ENCODE data around the gene OR10A5. TPM values are rescaled to one million over a fixed set of nuclear protein-coding genes. Genes with fewer than 3 reads are reported as not detected.

OR10A5 gene
- total RNA-seq, 1 experiment from 2014 or later: not detected

- Histone ChIP-seq H3K9me2 (ENCODE audit: insufficient read depth) (no peaks in the 10 kb centered on the region), H3K36me3 (ENCODE audit: low read depth) (no peaks in the 10 kb centered on the region), H3K4me3 (no peak overlapping the region), H3K9me3 (ENCODE audit: insufficient read depth, low read depth) (no peaks in the 10 kb centered on the region), H3K4me1 (replicated peaks; ENCODE audit: insufficient read depth) (no peaks in the 10 kb centered on the region), H2AFZ (no peak overlapping the region), H4K20me1 (ENCODE audit: insufficient read depth) (no peaks in the 10 kb centered on the region), H3K79me2 (ENCODE audit: low read depth) (no peaks in the 10 kb centered on the region), H3K27ac (no peak overlapping the region), H3F3A (ENCODE audit: insufficient read depth, low read depth) (no peaks in the 10 kb centered on the region), H3K27me3 (ENCODE audit: insufficient read depth, low read depth) (no peaks in the 10 kb centered on the region), H3K4me2 (no peak overlapping the region)
- ChIA-PET CTCF (no interaction called here), POLR2A (ENCODE audit: unreplicated experiment) (no interaction called here)
- BruUV-seq (replicated peaks): no TSS peak
- intact Hi-C loops (cut with micrococcal nuclease; ENCODE audit: unreplicated experiment): no loop called here
- DNase-seq: no peak
- TF ChIP-seq EZH2 (IDR thresholded peaks at IDR 0.05; ENCODE audit: low read depth) (no peak), CTCF (conservative IDR thresholded peaks at IDR 0.05) (no peak)
These were observed 26.5 kb upstream of the OR10A5 start for GRCh38 chr11:6818967-6819366.

- BruUV-seq (replicated peaks): no TSS peak
- ChIA-PET CTCF (no interaction called here), POLR2A (ENCODE audit: unreplicated experiment) (no interaction called here)
- TF ChIP-seq CTCF (conservative IDR thresholded peaks at IDR 0.05) (no peak), EZH2 (IDR thresholded peaks at IDR 0.05; ENCODE audit: low read depth) (no peak)
- Histone ChIP-seq H3K27me3 (ENCODE audit: insufficient read depth, low read depth) (no peaks in the 10 kb centered on the region), H2AFZ (no peak overlapping the region), H4K20me1 (ENCODE audit: insufficient read depth) (no peaks in the 10 kb centered on the region), H3K4me2 (no peak overlapping the region), H3F3A (ENCODE audit: insufficient read depth, low read depth) (no peaks in the 10 kb centered on the region), H3K36me3 (ENCODE audit: low read depth) (no peaks in the 10 kb centered on the region), H3K79me2 (ENCODE audit: low read depth) (no peaks in the 10 kb centered on the region), H3K27ac (no peak overlapping the region), H3K9me2 (ENCODE audit: insufficient read depth) (no peaks in the 10 kb centered on the region), H3K4me1 (replicated peaks; ENCODE audit: insufficient read depth) (no peaks in the 10 kb centered on the region), H3K9me3 (ENCODE audit: insufficient read depth, low read depth) (no peaks in the 10 kb centered on the region), H3K4me3 (no peak overlapping the region)
- DNase-seq: no peak
- intact Hi-C loops (cut with micrococcal nuclease; ENCODE audit: unreplicated experiment): no loop called here
These were observed 21.2 kb upstream of the OR10A5 start for GRCh38 chr11:6824136-6824823.

- Histone ChIP-seq H3K9me2 (ENCODE audit: insufficient read depth) (no peaks in the 10 kb centered on the region), H3K4me2 (no peak overlapping the region), H3K9me3 (ENCODE audit: insufficient read depth, low read depth) (no peaks in the 10 kb centered on the region), H4K20me1 (ENCODE audit: insufficient read depth) (no peaks in the 10 kb centered on the region), H3F3A (ENCODE audit: insufficient read depth, low read depth) (no peaks in the 10 kb centered on the region), H3K79me2 (ENCODE audit: low read depth) (no peaks in the 10 kb centered on the region), H3K27ac (no peak overlapping the region), H3K4me3 (no peak overlapping the region), H3K4me1 (replicated peaks; ENCODE audit: insufficient read depth) (no peaks in the 10 kb centered on the region), H3K36me3 (ENCODE audit: low read depth) (no peaks in the 10 kb centered on the region), H3K27me3 (ENCODE audit: insufficient read depth, low read depth) (no peaks in the 10 kb centered on the region), H2AFZ (no peak overlapping the region)
- ChIA-PET CTCF (no interaction called here), POLR2A (ENCODE audit: unreplicated experiment) (no interaction called here)
- no peak for DNase-seq
- intact Hi-C loops (cut with micrococcal nuclease; ENCODE audit: unreplicated experiment): no loop called here
- no TSS peak for BruUV-seq (replicated peaks)
- TF ChIP-seq CTCF (conservative IDR thresholded peaks at IDR 0.05) (no peak), EZH2 (IDR thresholded peaks at IDR 0.05; ENCODE audit: low read depth) (no peak)
These were observed 20.2 kb upstream of the OR10A5 start for GRCh38 chr11:6825231-6825744.

Measured in PC-9 (cell line).